IMR-90 (cell line): ENCODE measurements around the gene ADGRF5.

ENCODE experiments used
- CEBPB ChIP-seq: IDR thresholded peaks from 2 replicates; pipeline ENCODE4 v1.6.1; 2012; ENCODE audit warnings: low read depth, low read length, improper control_type of control experiment
- CTCF ChIP-seq: conservative IDR thresholded peaks from 2 replicates; pipeline ENCODE4 v1.5.1; 2012; ENCODE audit warnings: mild to moderate bottlenecking, low read depth, low read length, improper control_type of control experiment
- ELK1 ChIP-seq: fragments of 150-350 bp; IDR thresholded peaks from 2 replicates; pipeline ENCODE4 v1.6.1; 2016; ENCODE audit warnings: low read depth, mild to moderate bottlenecking, low read length, moderate library complexity, borderline replicate concordance
- FOS ChIP-seq: fragments of 150-350 bp; IDR thresholded peaks from 2 replicates; pipeline ENCODE4 v1.6.1; 2016; ENCODE audit warnings: low read depth, low read length
- MAFK ChIP-seq: IDR thresholded peaks from 2 replicates; pipeline ENCODE4 v1.6.1; 2012; ENCODE audit warnings: low read depth, low read length, improper control_type of control experiment
- NFE2L2 ChIP-seq: fragments of 150-350 bp; IDR thresholded peaks from 2 replicates; pipeline ENCODE4 v1.6.1; 2016; ENCODE audit warnings: low read depth, mild to moderate bottlenecking, low read length
- POLR2A ChIP-seq: IDR thresholded peaks from 2 replicates; pipeline ENCODE4 v1.6.1; 2012; ENCODE audit warnings: mild to moderate bottlenecking, low read depth, low read length
- RAD21 ChIP-seq: IDR thresholded peaks from 2 replicates; pipeline ENCODE4 v1.6.1; 2012; ENCODE audit warnings: low read length, improper control_type of control experiment
- RCOR1 ChIP-seq: IDR thresholded peaks from 2 replicates; pipeline ENCODE4 v1.6.1; 2012; ENCODE audit warnings: mild to moderate bottlenecking, low read length, improper control_type of control experiment; ENCODE audit not compliant: insufficient replicate concordance
- SMC3 ChIP-seq: fragments of 150-350 bp; IDR thresholded peaks from 2 replicates; pipeline ENCODE4 v1.6.1; 2016; ENCODE audit warnings: low read depth, mild to moderate bottlenecking, antibody characterized with exemption, low read length, moderate library complexity
- USF2 ChIP-seq: fragments of 150-350 bp; IDR thresholded peaks from 2 replicates; pipeline ENCODE4 v1.6.1; 2017; ENCODE audit warnings: mild to moderate bottlenecking, antibody characterized with exemption, low read length, low read depth

GRCh38 chr6:46900266-46900665 lies 21.5 kb downstream of the ADGRF5 start:
- TF ChIP-seq POLR2A, result no peak
- TF ChIP-seq CTCF, result no peak
- TF ChIP-seq ELK1, result no peak
- TF ChIP-seq RCOR1, result no peak
- no peak for TF ChIP-seq SMC3
- TF ChIP-seq NFE2L2, result no peak
- TF ChIP-seq USF2, result no peak
- no peak for TF ChIP-seq MAFK
- no peak for TF ChIP-seq CEBPB
- TF ChIP-seq RAD21, result no peak
- TF ChIP-seq FOS, result no peak
